Stimulated activated CD4-positive, alpha-beta T cell treated with anti-CD3 and anti-CD28 coated beads, Interleukin-12 subunit alpha, Interleukin-12 subunit beta, amount 100 ng/mL, for 24 hours (primary cell): ENCODE results near the gene TRIP13.

Experiments used
- DNase-seq, 2 experiments: peaks; one replicate each; pipeline ENCODE4 v3.0.0-alpha.2; 2020; ENCODE audit warnings: low read depth in 2 of 2

The TRIP13 gene

GRCh38 chr5:953535-954449 lies 61.1 kb downstream of the TRIP13 start:
- no peak for DNase-seq

GRCh38 chr5:955886-956761 lies 63.4 kb downstream of the TRIP13 start:
- DNase-seq, result no peak

- peak in 1 of 2 experiments; percentile 32 for DNase-seq
These were observed 64.5 kb downstream of the TRIP13 start for GRCh38 chr5:956941-957747.

GRCh38 chr5:957748-958485 lies 65.2 kb downstream of the TRIP13 start:
- no peak for DNase-seq

GRCh38 chr5:958701-959571 lies 66.3 kb downstream of the TRIP13 start:
- DNase-seq, result no peak

- DNase-seq, result no peak
These were observed 67.2 kb downstream of the TRIP13 start for GRCh38 chr5:959581-960531.

- DNase-seq, result no peak
These were observed 67.9 kb downstream of the TRIP13 start for GRCh38 chr5:960551-960950.

GRCh38 chr5:961002-961710 lies 68.5 kb downstream of the TRIP13 start:
- no peak for DNase-seq

- no peak for DNase-seq
These were observed 69.1 kb downstream of the TRIP13 start for GRCh38 chr5:961711-962240.

GRCh38 chr5:962386-962785 lies 69.7 kb downstream of the TRIP13 start:
- DNase-seq, result no peak

GRCh38 chr5:962801-963200 lies 70.1 kb downstream of the TRIP13 start:
- no peak for DNase-seq

GRCh38 chr5:963310-963672 lies 70.6 kb downstream of the TRIP13 start:
- no peak for DNase-seq

GRCh38 chr5:963673-964531 lies 71.2 kb downstream of the TRIP13 start:
- peak in 1 of 2 experiments; percentile 33 for DNase-seq

- no peak for DNase-seq
These were observed 72.1 kb downstream of the TRIP13 start for GRCh38 chr5:964821-965220.

GRCh38 chr5:965604-966344 lies 73.1 kb downstream of the TRIP13 start:
- no peak for DNase-seq

- no peak for DNase-seq
These were observed 73.6 kb downstream of the TRIP13 start for GRCh38 chr5:966345-966710.
